ENCODE measurements around the gene TCOF1.

DNA sequence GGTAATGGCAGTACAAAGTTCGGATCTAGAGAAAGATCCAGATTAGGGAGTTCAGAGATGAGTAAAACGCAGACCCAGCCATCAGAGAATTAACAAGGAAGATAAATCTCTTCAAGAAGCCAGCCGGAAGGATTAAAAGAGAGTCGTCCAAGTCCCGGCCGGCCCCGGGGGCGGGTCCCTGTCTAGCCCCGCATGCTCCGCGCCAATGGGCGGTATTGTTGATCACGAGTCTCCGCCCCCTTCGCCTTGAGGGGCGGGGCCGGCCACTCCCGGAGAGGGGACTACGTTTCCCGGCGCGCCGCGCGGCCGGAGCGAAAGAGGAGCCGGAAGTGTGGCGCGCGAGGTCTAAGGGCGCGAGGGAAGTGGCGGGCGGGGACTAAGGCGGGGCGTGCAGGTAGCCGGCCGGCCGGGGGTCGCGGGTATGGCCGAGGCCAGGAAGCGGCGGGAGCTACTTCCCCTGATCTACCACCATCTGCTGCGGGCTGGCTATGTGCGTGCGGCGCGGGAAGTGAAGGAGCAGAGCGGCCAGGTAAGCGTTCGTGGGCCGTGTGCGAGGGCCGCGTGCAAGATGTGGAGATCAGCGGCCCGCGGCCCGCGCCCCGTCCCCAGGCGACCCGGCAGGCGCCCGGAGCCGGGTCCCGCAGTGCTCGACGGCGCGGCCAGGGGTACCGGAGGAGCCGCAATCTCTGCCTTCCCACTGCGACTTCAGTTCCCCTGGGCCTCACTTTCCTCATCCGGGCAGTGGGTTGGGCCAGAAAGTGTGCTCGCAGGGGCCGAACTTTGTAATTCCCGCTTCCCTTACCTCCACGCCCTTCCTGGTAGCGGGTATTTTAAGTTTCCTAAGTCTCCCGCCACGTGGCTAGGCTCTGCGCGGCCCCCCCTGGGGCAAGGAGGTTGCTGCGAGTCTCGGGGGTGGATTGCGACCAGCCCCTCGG is at the start of gene TCOF1:
- TF ChIP-seq, protein P1, sequence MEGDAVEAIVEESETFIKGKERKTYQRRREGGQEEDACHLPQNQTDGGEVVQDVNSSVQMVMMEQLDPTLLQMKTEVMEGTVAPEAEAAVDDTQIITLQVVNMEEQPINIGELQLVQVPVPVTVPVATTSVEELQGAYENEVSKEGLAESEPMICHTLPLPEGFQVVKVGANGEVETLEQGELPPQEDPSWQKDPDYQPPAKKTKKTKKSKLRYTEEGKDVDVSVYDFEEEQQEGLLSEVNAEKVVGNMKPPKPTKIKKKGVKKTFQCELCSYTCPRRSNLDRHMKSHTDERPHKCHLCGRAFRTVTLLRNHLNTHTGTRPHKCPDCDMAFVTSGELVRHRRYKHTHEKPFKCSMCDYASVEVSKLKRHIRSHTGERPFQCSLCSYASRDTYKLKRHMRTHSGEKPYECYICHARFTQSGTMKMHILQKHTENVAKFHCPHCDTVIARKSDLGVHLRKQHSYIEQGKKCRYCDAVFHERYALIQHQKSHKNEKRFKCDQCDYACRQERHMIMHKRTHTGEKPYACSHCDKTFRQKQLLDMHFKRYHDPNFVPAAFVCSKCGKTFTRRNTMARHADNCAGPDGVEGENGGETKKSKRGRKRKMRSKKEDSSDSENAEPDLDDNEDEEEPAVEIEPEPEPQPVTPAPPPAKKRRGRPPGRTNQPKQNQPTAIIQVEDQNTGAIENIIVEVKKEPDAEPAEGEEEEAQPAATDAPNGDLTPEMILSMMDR (IDR thresholded peaks at IDR 0.05), result no peak
- TF ChIP-seq EZH2 (IDR thresholded peaks at IDR 0.05; ENCODE audit: borderline replicate concordance, insufficient read depth, low read depth, low read length, poor library complexity, severe bottlenecking), result no peak
